Sigmoid colon (tissue), 7 donors: ENCODE results near the gene OR6K3. TPM values are rescaled to one million over a fixed set of nuclear protein-coding genes. Genes with fewer than 3 reads are reported as not detected.

ENCODE experiments used
- DNase-seq: peaks from one replicate; pipeline ENCODE4 v3.0.0-alpha.2; 2019
- H3K27ac ChIP-seq, 4 donors: fragments of 200-600 bp; sonication (generic); one replicate each; pipeline ENCODE4 v1.5.1; 2016 to 2019; ENCODE audit warnings: mild to moderate bottlenecking in 1 of 4
- H3K27me3 ChIP-seq, 3 donors: fragments of 200-600 bp; sonication (generic); one replicate each; pipeline ENCODE4 v1.5.1; 2019; ENCODE audit warnings: mild to moderate bottlenecking in 1 of 3
- H3K36me3 ChIP-seq, 4 donors: fragments of 200-600 bp; sonication (generic); one replicate each; pipeline ENCODE4 v1.5.1; 2016 to 2019
- H3K4me1 ChIP-seq, 4 donors: fragments of 200-600 bp; sonication (generic); one replicate each; pipeline ENCODE4 v1.5.1; 2017 to 2019
- H3K4me3 ChIP-seq, 4 donors: fragments of 200-600 bp; sonication (generic); one replicate each; pipeline ENCODE4 v1.5.1; 2017 to 2019; ENCODE audit warnings: mild to moderate bottlenecking in 2 of 4, moderate library complexity in 1 of 4
- H3K9me3 ChIP-seq, 4 donors: fragments of 200-600 bp in 3 of 4; sonication (generic) in 3 of 4; one replicate each; pipeline versions ENCODE4 v1.5.1 to v1.6.1; 2013 to 2019
- EP300 ChIP-seq, 4 donors: sonication (generic); formaldehyde crosslinking; IDR thresholded peaks; one replicate each; pipeline ENCODE4 v1.6.1; 2017; ENCODE audit warnings: antibody characterized with exemption in 4 of 4
- POLR2A ChIP-seq, 2 donors: fragments of 450-650 bp; IDR thresholded peaks; one replicate each; pipeline ENCODE4 v1.6.1; 2016; ENCODE audit warnings: antibody characterized with exemption in 2 of 2, mild to moderate bottlenecking in 2 of 2, moderate library complexity in 2 of 2
- POLR2AphosphoS5 ChIP-seq, 4 donors: sonication (generic); formaldehyde crosslinking; IDR thresholded peaks; one replicate each; pipeline ENCODE4 v1.6.1; 2017; ENCODE audit warnings: antibody characterized with exemption in 4 of 4
- WGBS, 2 donors: extraction: QIAGEN DNeasy Blood & Tissue Kit; methylation state at CpG; one replicate each; pipeline ENCODE4 v1.1.7; 2013; 5-methylcytosine and 5-hydroxymethylcytosine counted together
- intact Hi-C: fragments of 100-400 bp; cut with DNase I; formaldehyde crosslinking; loops from one replicate; pipeline ENCODE4 v1.15.1; 2023
- polyA plus RNA-seq, 3 donors: library from polyadenylated mRNA; stranded (reverse); fragments of 200-250 nt; gene quantifications; one replicate each; pipeline ENCODE4 v1.2.3, GENCODE V29; 2013
- total RNA-seq, 4 donors: library from RNA; depleted of rRNA; stranded (reverse); fragments of >200 nt; gene quantifications; one replicate each; pipeline ENCODE4 v1.1.0, GENCODE V29; 2016
- TF ChIP-seq, protein P1 (sequence below), 4 experiments: fragments of 450-650 bp in 3 of 4; fragments of 200-600 bp in 1 of 4; IDR thresholded peaks; one replicate each; pipeline ENCODE4 v1.5.1; 2016 to 2019; ENCODE audit warnings: antibody characterized with exemption in 4 of 4, mild to moderate bottlenecking in 3 of 4, moderate library complexity in 2 of 4
- donor health status: healthy with polysubstance abuse.
- donor health status: Bipolar disorder and iron deficiency.
- donor health status: healthy.

OR6K3 gene
- total and polyA plus RNA-seq, 7 donors = not detected

- no peaks in the 10 kb centered on the region for H3K9me3 ChIP-seq
- H3K27ac ChIP-seq = no peak overlapping the region
- intact Hi-C loops = no loop called here
- WGBS, 2 donors = 72 to 81% methylated on average over 2 of the region's 2 CpGs
- no peaks in the 10 kb centered on the region for H3K36me3 ChIP-seq
- H3K4me3 ChIP-seq = no peak overlapping the region
- H3K27me3 ChIP-seq = no peaks in the 10 kb centered on the region
- no peaks in the 10 kb centered on the region for H3K4me1 ChIP-seq
- DNase-seq = no peak
- TF ChIP-seq EP300 (IDR thresholded peaks at IDR 0.05) = no peak
- TF ChIP-seq POLR2A (IDR thresholded peaks at IDR 0.05) = no peak
Measured at GRCh38 chr1:158732524-158732923, 12.0 kb upstream of the OR6K3 start.

DNA sequence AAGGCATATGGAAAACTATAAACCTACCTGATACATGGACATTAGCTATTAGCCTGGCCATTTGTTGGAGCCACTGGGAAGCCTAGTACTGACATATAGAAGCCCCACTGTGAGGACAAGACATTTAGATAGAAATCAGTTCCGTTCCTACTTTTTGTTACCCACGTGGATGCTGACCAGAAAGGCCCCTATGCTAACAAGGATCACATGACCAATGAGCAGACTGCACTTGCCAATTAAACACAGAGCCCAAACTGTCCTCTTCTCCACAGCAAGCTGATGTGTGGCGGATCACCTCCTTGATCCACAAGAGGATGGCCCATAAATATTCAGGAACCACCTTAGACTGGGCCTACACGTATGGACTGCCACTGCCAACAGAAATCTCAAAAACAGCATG lies 11.2 kb upstream of the OR6K3 start:
- H3K36me3 ChIP-seq = no peaks in the 10 kb centered on the region
- no peaks in the 10 kb centered on the region for H3K4me1 ChIP-seq
- H3K27ac ChIP-seq = no peak overlapping the region
- no peaks in the 10 kb centered on the region for H3K9me3 ChIP-seq
- H3K4me3 ChIP-seq = no peak overlapping the region
- WGBS, 2 donors = 82 to 84% methylated on average over 4 of the region's 4 CpGs
- H3K27me3 ChIP-seq = no peaks in the 10 kb centered on the region
- TF ChIP-seq POLR2A (IDR thresholded peaks at IDR 0.05) = no peak
- no peak for TF ChIP-seq EP300 (IDR thresholded peaks at IDR 0.05)
- TF ChIP-seq POLR2AphosphoS5 (IDR thresholded peaks at IDR 0.05) = no peak
- TF ChIP-seq, protein P1, sequence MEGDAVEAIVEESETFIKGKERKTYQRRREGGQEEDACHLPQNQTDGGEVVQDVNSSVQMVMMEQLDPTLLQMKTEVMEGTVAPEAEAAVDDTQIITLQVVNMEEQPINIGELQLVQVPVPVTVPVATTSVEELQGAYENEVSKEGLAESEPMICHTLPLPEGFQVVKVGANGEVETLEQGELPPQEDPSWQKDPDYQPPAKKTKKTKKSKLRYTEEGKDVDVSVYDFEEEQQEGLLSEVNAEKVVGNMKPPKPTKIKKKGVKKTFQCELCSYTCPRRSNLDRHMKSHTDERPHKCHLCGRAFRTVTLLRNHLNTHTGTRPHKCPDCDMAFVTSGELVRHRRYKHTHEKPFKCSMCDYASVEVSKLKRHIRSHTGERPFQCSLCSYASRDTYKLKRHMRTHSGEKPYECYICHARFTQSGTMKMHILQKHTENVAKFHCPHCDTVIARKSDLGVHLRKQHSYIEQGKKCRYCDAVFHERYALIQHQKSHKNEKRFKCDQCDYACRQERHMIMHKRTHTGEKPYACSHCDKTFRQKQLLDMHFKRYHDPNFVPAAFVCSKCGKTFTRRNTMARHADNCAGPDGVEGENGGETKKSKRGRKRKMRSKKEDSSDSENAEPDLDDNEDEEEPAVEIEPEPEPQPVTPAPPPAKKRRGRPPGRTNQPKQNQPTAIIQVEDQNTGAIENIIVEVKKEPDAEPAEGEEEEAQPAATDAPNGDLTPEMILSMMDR (IDR thresholded peaks at IDR 0.05) = no peak
- intact Hi-C loops = no loop called here
- DNase-seq = no peak

DNA sequence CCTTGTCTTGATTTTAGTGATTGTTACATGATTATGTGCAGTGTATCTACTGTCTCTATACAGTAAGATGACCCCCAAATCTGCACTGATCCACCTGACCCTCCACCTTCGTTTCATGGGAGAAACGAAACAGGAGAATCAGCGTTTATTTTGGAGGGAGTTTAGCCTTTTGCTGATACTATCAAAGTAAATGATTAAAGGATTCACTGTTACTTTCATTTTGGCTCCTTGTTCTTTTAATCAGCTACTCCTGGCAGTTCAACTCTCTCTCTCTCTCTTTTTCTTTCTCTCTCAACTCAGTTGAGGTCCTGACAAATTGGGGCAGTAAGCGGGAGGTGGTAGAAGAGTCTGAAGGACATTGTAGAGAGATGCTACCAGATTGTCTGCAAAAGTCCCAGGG lies 9.9 kb upstream of the OR6K3 start:
- H3K9me3 ChIP-seq = no peaks in the 10 kb centered on the region
- H3K4me1 ChIP-seq = no peaks in the 10 kb centered on the region
- DNase-seq = no peak
- H3K4me3 ChIP-seq = no peak overlapping the region
- TF ChIP-seq, protein P1 (IDR thresholded peaks at IDR 0.05) = no peak
- TF ChIP-seq EP300 (IDR thresholded peaks at IDR 0.05) (no peak), POLR2A (IDR thresholded peaks at IDR 0.05) (no peak)
- intact Hi-C loops = no loop called here
- WGBS, 2 donors = 32 to 80% methylated on average over 4 of the region's 4 CpGs
- no peaks in the 10 kb centered on the region for H3K27me3 ChIP-seq
- no peaks in the 10 kb centered on the region for H3K36me3 ChIP-seq
- H3K27ac ChIP-seq = no peak overlapping the region

DNA sequence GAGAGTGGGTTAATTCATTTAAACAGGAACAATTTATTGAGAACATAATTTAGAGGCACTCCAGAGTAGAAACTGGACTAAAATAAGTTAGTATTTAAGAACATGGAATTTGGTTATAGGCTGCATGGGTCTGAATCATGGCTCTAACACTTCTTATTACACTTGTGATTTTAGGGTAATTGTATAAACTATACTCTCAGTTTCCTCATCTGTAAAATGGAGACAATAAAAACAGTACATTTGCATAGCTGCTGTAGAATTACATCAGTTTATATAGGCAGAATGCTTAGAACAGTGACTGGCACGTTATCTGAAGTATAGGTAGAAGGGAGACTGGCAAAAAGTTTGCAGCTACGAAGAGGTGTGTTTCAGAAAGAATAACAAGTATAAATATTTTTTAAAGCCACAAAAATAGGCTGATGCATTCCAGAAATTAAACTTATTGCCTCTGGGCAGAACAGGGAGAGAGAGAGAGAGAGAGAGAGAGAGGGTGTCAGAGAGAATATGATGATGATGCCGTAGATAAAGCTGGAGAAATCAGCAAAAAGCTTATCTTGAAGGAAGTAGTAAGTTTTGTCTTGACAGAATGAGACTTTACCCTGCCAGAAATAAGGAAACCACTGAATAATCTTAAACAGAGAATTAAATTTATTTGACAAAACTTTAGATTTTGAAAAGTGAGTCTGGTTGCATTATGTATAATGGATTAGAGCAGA lies 8.1 kb upstream of the OR6K3 start:
- WGBS, 2 donors = 60 to 65% methylated on average over 3 of the region's 3 CpGs
- no peaks in the 10 kb centered on the region for H3K9me3 ChIP-seq
- no peaks in the 10 kb centered on the region for H3K27me3 ChIP-seq
- H3K4me3 ChIP-seq = no peak overlapping the region
- no peaks in the 10 kb centered on the region for H3K4me1 ChIP-seq
- no peak overlapping the region for H3K27ac ChIP-seq
- TF ChIP-seq EP300 (IDR thresholded peaks at IDR 0.05) (no peak), POLR2A (IDR thresholded peaks at IDR 0.05) (no peak), POLR2AphosphoS5 (IDR thresholded peaks at IDR 0.05) (no peak)
- TF ChIP-seq, protein P1 (IDR thresholded peaks at IDR 0.05) = no peak
- intact Hi-C loops = no loop called here
- no peak for DNase-seq
- H3K36me3 ChIP-seq = no peaks in the 10 kb centered on the region

- intact Hi-C loops = no loop called here
- H3K36me3 ChIP-seq = no peaks in the 10 kb centered on the region
- no peaks in the 10 kb centered on the region for H3K27me3 ChIP-seq
- WGBS, 2 donors = 96% methylated on average over 5 of the region's 5 CpGs
- H3K27ac ChIP-seq = no peak overlapping the region
- DNase-seq = no peak
- H3K4me1 ChIP-seq = no peaks in the 10 kb centered on the region
- H3K4me3 ChIP-seq = no peak overlapping the region
- no peak for TF ChIP-seq POLR2A (IDR thresholded peaks at IDR 0.05)
- TF ChIP-seq, protein P1 (IDR thresholded peaks at IDR 0.05) = no peak
- TF ChIP-seq EP300 (IDR thresholded peaks at IDR 0.05) = no peak
- no peak for TF ChIP-seq POLR2AphosphoS5 (IDR thresholded peaks at IDR 0.05)
- no peaks in the 10 kb centered on the region for H3K9me3 ChIP-seq
Measured at GRCh38 chr1:158724442-158724841, 3.9 kb upstream of the OR6K3 start.
